AG04450 (cell line): ENCODE data around the gene KCND3. TPM values are rescaled to one million over a fixed set of nuclear protein-coding genes. Genes with fewer than 3 reads are reported as not detected.

Experiments used
- CTCF ChIA-PET: fragments of 300-600, 350-600 bp; formaldehyde crosslinking; extraction: SDS; loops from one replicate; lab custom pipeline; 2022; ENCODE audit warnings: antibody characterized with exemption, inconsistent platforms; lab: Charles Lee
- POLR2A ChIA-PET: fragments of 350-600 bp; formaldehyde crosslinking; extraction: SDS; loops from one replicate; lab custom pipeline; 2021; ENCODE audit warnings: antibody characterized with exemption, inconsistent platforms; lab: Yijun Ruan, JAX
- DNase-seq: peaks from one replicate; pipeline ENCODE4 v3.0.0-alpha.2; 2011; ENCODE audit warnings: low read depth, low spot score
- H3K27ac ChIP-seq: one replicate; pipeline ENCODE4 v1.5.1; 2012; ENCODE audit warnings: low read depth, low read length, control low read depth
- H3K27me3 ChIP-seq: one replicate; pipeline ENCODE4 v1.6.0; 2012; ENCODE audit warnings: low read length; ENCODE audit not compliant: control insufficient read depth, insufficient read depth
- H3K4me3 ChIP-seq: 2 replicates; pipeline ENCODE4 v1.5.1; 2011; ENCODE audit warnings: mild to moderate bottlenecking, low read depth, low read length, control low read depth
- H3K9me3 ChIP-seq: 2 replicates; pipeline ENCODE4 v1.5.1; 2012; ENCODE audit warnings: low read length; ENCODE audit not compliant: control insufficient read depth, insufficient read depth
- polyA plus RNA-seq: library from polyadenylated mRNA; depleted of rRNA; stranded (reverse); fragments of >200 nt; gene quantifications from 2 replicates; pipeline ENCODE4 v1.2.3, GENCODE V29; 2011
- TF ChIP-seq, protein P1 (sequence below): IDR thresholded peaks from 2 replicates; pipeline ENCODE4 v1.5.1; 2011; ENCODE audit warnings: low read depth, low read length, control low read depth, inconsistent platforms

The KCND3 gene
- polyA plus RNA-seq, 1 experiment, result 0.02 TPM

DNA sequence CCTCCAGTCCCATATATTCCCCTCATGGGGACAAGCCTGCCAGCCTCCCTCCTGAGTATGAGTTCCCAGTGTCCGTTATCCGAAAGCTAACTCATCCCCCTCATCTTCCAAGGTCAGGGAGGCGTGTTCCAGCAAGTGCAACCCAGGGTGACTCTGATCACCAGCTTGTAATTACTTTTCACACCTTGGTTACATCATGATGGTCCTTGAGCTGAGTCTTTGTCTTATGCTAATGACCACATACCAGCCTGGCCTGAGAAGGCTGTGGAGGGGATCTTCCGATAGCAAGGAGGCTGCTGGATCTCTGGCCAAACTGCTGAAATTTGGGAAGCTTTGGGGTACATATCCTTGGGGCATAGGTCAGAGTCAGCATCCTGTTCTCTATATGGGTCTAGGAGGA lies 134.2 kb downstream of the KCND3 start:
- DNase-seq, result no peak
- H3K27ac ChIP-seq, result no peak overlapping the region
- H3K4me3 ChIP-seq, result no peak overlapping the region
- no peaks in the 10 kb centered on the region for H3K9me3 ChIP-seq
- ChIA-PET CTCF (no interaction called here), POLR2A (no interaction called here)
- H3K27me3 ChIP-seq, result peaks cover 22% of the 10 kb centered on the region
- TF ChIP-seq, protein P1, sequence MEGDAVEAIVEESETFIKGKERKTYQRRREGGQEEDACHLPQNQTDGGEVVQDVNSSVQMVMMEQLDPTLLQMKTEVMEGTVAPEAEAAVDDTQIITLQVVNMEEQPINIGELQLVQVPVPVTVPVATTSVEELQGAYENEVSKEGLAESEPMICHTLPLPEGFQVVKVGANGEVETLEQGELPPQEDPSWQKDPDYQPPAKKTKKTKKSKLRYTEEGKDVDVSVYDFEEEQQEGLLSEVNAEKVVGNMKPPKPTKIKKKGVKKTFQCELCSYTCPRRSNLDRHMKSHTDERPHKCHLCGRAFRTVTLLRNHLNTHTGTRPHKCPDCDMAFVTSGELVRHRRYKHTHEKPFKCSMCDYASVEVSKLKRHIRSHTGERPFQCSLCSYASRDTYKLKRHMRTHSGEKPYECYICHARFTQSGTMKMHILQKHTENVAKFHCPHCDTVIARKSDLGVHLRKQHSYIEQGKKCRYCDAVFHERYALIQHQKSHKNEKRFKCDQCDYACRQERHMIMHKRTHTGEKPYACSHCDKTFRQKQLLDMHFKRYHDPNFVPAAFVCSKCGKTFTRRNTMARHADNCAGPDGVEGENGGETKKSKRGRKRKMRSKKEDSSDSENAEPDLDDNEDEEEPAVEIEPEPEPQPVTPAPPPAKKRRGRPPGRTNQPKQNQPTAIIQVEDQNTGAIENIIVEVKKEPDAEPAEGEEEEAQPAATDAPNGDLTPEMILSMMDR, result no peak

- Histone ChIP-seq H3K27me3 (peaks cover 23% of the 10 kb centered on the region), H3K9me3 (no peaks in the 10 kb centered on the region), H3K27ac (no peak overlapping the region), H3K4me3 (no peak overlapping the region)
- TF ChIP-seq, protein P1, result no peak
- no peak for DNase-seq
- ChIA-PET POLR2A (no interaction called here), CTCF (no interaction called here)
Observed at GRCh38 chr1:111852261-111852721, 137.2 kb downstream of the KCND3 start.

DNA sequence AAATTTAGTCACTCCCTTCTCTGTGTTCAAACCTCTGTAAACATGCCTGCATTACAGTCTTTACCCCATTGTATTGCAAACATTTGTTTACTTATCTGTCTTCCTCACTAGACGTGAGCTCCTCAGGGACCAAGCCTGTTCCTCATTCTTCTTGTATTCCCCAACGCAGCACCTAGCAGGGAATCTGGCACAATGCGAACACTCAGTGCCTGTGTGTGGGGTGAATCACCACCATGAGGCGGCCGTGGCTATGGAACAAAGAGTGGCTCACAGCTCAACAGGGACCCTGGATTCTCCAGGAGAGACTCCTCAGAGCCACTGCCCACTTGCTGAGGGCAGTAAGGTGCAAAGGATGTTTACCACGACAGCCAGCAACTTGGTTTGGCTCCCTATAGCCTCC lies 137.9 kb downstream of the KCND3 start:
- no peak overlapping the region for H3K4me3 ChIP-seq
- TF ChIP-seq, protein P1, result no peak
- CTCF ChIA-PET, result no interaction called here
- H3K27ac ChIP-seq, result no peak overlapping the region
- peaks cover 25% of the 10 kb centered on the region for H3K27me3 ChIP-seq
- no peak for DNase-seq
- H3K9me3 ChIP-seq, result no peaks in the 10 kb centered on the region
- POLR2A ChIA-PET, result no interaction called here

DNA sequence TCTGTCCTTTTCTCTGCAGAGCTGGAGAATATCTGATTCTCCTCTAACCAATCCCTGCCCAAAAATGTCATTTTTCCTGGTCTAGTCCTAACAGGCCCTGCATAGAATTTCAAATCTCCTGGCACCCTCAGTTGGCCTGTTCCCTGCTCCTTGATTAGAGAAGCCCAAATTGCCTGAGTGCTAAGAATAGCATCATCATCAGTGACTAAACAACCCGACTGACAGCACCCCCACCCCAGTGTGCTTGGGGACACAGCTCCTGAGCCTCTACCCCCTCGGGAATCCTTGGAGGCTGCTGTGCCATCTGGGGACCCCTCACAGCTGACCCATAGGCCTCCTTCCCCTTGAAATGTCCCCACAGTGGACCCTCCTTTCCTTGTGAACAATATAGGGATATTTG lies 139.4 kb downstream of the KCND3 start:
- TF ChIP-seq, protein P1, result no peak
- Histone ChIP-seq H3K4me3 (no peak overlapping the region), H3K27me3 (peaks cover 31% of the 10 kb centered on the region), H3K27ac (no peak overlapping the region), H3K9me3 (no peaks in the 10 kb centered on the region)
- DNase-seq, result no peak
- ChIA-PET POLR2A (no interaction called here), CTCF (no interaction called here)

DNA sequence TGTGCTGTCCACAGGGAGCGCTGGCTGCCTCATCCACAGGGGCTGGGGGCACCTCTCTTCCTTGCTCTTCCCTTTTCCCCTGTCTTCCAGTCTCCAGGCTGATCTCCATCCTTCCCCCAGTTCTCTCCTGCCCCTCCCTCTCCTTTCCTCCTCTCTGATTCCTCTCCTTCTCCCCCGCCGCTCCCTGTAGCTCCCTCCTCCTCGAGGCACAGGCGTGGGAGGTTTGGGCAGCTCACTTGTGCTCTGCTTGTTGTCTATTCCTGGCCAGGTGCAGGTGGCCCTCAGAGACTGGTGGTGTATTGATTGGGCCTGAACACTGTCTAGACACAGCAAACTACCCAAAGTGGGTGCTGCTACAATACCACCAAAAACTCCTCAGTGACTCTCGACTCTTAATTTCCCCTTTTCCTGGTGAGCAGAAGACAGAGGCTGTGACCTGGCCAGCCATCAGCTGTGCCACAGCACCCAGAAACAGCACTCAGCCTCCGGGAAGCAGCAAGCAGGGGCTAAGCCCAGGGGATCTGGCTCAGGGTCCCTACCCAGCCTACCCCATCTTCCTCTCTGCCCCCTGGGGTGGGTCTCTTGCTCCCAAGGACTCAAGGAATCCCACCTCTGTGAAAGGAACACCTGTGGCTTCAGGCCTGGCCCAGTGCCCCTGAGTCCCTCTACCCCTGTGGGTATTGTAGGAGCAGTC lies 140.5 kb downstream of the KCND3 start:
- POLR2A ChIA-PET, result no interaction called here

More for the DNA sequence above, 140.5 kb downstream of the KCND3 start:
- TF ChIP-seq, protein P1, result no peak
- DNase-seq, result no peak
- Histone ChIP-seq H3K9me3 (no peaks in the 10 kb centered on the region), H3K27me3 (peaks cover 33% of the 10 kb centered on the region), H3K27ac (no peak overlapping the region), H3K4me3 (no peak overlapping the region)
- CTCF ChIA-PET, result no interaction called here
